NCI-H2171 treated with DMSO at 0.1 percent for 48 hours (cell line): ENCODE results near the gene APOA1.

Experiments
- DNase-seq: peaks from one replicate; lab custom pipeline; 2025; lab: John Stamatoyannopoulos, UW

Gene APOA1

GRCh38 chr11:116837231-116838091, at the start of gene APOA1:
Gene APOA1, minus strand, starts transcription at chr11:116837622. Its CDS starts 235 bp downstream, at chr11:116837387.
- DNase-seq, result no peak

DNA sequence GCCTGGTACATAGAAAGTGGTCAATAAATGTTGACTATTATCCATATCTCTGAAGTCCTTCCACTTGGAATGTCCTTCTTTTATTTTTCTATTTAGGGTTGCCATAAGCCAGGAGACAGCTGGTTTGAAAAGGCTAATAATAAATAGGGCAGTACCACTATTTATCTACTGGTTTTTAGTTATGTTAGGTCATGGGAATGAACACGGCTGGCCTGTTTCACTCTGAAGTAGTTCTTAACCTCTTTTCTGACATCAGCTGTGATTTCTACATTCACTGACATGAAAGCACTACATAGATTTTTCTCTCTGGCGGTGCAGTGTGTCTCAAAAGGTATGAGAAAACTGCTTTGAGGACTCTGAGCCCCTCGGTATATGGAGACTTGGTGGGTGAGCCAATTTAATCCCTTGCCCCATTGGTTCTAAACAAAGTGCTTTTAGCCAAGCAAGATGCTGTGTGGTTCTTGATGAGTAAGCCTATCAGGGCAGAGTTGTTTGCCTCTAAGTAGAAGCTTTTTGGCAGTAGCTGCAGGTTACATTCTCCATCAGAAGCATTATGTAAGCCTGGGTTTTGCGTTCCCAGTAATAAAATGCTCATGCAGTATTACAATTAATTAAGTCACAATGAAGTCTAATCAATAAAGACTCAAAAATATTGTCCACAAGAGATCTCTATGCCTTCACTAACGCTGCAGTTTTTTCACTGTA, 48.7 kb upstream of the APOA1 start:
- no peak for DNase-seq

GRCh38 chr11:116882386-116882785, 45.0 kb upstream of the APOA1 start:
- DNase-seq, result no peak

DNA sequence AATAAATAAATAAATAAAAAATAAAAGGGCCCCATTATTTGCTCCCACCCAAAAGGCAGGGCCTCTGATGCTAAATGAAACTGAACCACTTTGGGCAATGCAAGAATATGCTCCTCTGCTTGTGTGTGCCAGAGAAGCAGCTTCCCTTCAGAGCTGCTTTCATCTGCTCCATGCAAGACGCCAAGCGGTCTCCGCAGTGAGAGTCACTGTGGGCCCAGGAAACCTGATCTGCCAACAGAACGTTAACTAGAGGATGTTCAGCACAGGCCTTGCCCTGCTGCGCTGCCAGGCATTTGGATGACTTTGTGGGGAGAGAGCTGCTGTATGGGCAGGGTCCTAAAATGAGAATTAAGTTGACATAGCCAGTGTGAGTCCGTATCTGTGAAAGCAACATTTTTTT, 43.7 kb upstream of the APOA1 start:
- DNase-seq, result no peak

DNA sequence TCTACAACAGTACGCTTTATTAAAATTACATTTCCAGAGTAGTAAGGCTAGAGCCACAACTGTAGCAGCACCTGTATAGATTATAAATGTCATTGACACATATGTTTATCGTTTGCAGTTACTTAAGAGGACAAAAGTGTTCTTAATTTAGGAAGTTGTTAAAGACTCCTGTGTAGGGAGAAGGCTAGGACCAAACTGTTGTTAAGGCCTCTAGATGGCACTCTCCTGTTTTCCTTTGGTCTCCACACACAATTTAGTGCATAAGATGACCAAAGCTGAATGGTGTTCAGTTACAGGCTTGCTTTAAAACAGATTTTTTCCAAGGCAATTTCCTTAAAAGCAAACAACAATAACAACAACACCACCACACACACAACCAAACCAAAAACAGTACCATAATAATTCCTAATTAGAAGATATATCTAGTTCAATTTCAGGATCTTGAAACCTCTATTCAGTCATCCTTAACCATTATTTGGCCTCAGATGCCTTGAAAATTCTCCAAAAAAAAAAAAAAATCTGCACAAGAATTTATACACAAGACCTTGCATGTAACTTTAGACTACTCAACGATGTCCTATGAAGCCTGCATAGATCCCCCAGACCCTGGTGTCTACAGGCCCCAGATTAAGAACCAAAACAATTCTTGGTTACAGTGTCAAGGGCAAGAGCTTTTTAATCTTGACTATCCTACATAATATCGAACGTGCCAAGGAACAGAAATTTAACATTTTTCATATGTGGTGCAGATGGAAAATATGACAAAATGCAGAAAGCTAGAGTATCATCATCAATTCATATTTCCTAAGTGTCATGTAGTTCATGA, 42.6 kb upstream of the APOA1 start:
- DNase-seq, result peak; percentile 42

DNA sequence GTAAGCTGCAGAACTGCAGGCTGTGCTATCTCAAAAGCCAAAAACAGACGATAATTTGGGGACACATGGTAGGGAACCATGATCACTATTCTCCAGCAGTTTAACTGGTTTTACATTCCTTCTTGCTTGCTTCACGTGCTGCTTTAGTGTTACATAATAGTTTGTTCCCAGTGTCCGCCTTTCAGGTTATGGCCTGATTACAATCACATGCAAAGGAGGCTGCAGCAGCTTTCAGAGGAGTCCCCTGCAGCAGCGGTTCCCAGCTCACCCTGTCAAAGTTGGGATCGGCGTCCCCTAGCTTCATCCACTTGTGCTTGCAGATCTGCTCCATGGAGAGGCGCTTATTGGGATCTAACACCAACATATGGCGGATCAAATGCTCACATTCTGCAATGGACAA, 39.2 kb upstream of the APOA1 start:
- no peak for DNase-seq

GRCh38 chr11:116875194-116875593, 37.8 kb upstream of the APOA1 start:
- no peak for DNase-seq

- DNase-seq, result no peak
Observed at GRCh38 chr11:116874251-116874650, 36.8 kb upstream of the APOA1 start.

- no peak for DNase-seq
Observed at GRCh38 chr11:116873381-116873780, 36.0 kb upstream of the APOA1 start.

- no peak for DNase-seq
Observed at GRCh38 chr11:116871248-116871647, 33.8 kb upstream of the APOA1 start.

DNA sequence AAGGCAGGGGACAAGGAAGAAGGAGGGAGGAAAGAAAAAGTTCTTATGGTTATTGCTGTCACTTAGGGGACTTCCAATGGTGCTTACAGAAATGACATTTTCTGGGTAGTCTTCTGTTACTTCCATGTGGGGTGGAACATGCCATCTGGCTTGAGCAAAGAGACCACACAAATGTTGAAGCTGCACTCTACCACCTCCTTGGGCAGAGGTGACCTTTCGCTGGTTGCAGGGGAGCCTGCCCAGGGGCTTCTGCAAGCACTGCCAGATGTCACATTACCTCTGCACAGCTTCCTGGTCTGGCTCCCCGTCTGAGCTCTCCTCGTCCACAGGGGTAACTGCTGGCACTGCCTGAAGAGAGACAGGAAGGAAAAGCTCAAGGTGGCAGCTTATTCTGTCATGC, 32.6 kb upstream of the APOA1 start:
- DNase-seq, result no peak

GRCh38 chr11:116869610-116870009, 32.2 kb upstream of the APOA1 start:
- DNase-seq, result no peak

DNA sequence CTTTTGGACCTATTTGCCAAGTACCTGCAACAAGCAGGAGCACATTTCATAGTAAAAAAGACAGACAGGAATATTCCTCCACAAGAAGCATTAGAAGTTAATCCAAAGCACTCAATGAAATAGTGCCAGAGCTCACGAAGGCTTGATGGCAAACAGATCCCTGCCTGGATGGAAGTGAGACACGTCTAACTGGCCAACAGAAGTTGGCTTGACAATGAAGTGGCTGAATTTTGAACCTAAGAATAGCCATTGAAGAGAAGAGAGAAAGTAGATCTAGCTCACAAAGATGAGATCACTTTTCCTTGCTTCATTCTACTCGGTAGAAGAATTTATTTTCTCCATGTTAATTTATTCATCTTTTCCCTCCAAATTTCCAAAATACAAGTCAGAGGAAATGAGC, 30.6 kb upstream of the APOA1 start:
- DNase-seq, result no peak

- no peak for DNase-seq
Observed at GRCh38 chr11:116867619-116868018, 30.2 kb upstream of the APOA1 start.

DNA sequence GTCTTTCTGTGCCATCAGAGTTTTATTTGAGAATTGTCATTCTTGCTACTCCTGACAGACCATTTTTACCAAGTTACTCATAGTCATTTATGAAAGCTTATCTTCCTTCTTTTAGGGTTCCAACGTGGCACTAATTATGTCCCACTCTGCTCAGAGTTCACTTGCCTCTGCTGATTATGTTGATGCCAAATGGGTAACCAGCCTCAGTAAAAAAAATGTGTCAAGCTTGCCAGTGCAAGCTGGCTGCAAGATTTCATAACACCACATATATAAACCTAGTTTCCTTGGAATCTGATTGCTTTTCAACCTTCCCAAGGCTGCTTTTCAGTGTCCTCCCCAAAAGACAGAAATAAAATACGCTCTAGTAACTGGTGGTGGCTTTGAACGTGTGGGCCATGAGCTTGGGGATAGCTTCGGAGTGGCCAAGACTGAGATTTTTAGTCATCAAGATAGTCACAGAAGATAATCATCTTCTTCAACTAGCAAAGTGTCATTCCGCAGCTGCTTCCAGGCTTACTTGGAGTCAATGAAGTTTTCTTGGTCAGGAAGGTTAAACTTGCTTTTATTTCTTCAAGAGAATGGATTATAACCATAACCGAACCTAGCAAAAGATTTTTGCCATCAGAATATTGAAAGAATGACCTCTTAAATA, 29.5 kb upstream of the APOA1 start:
- no peak for DNase-seq

DNA sequence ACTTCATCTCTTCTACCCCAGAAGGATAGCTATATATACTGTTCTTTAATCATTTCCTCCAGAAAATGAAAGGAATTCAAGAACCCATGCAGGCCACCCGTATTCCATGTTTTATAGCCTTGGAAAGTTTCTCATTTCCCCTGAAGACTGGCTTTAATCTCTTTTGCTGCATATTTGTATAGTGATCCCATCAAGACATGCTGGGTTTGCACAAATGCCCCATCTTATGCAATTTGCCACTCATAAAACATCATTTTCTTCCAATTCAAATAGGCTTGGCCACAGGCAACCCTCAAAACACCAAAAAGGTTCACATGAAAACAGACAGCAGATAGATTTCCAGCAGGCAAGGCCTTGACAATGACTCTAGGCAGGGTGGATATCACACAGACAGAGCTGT, 28.3 kb upstream of the APOA1 start:
- DNase-seq, result no peak

DNA sequence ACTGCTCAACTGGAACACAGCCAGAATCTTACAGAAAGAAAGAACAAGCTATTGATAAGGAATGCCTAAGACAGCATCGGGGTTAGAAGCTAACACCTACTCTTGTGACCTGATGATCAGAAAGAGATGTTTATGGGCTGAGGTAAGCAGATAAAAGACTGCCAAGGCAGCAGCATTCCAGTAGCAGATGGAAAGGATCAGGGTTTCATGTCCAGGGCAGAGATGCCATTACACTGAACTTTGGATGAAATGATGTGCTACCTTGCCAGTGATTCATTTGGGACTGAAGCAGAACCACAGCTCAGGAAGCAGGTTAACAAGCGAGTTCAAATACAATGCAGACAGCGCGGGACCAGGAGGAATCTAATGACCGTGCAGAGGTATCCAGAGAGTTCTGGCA, 27.1 kb upstream of the APOA1 start:
- DNase-seq, result no peak

- no peak for DNase-seq
Observed at GRCh38 chr11:116862951-116863350, 25.5 kb upstream of the APOA1 start.

DNA sequence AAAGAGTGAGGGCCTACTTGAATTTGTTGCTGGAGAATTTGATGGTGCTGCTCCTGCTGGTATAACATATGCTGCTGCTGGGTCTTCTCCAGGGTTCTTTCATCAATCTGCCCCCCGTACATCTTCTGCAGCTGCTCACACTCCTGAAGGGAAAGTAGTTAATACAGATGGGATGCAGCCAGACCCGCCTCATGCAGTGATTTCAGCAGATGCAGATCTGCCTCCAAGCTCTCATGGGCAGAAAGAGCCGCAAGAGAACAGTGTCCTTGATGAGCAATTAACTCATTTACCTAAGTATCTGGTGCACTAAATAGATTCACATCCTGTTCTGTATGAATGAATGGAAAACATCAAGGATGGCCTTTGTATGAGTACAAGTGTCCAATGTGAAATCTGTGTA, 24.8 kb upstream of the APOA1 start:
- peak; percentile 53 for DNase-seq

GRCh38 chr11:116861539-116861938, 24.1 kb upstream of the APOA1 start:
- no peak for DNase-seq

DNA sequence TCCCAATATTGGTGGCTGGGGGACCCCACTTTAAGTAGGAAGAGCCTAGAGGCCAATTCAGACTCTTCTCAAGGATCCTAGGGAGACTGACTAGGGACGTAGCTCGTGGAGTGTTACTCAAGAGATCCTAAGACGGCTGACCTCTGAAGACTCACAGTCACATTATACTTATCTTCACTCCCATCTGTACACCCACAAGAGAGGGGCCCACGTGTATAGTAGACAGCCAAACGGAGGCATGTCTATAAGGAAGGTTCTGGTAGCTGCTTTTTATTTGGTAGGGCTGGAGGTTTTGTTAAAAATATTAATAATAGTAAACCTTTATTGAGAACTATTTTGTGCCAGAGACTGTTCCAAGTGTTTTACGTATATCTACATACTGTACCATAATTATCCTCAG, 22.9 kb upstream of the APOA1 start:
- DNase-seq, result no peak

DNA sequence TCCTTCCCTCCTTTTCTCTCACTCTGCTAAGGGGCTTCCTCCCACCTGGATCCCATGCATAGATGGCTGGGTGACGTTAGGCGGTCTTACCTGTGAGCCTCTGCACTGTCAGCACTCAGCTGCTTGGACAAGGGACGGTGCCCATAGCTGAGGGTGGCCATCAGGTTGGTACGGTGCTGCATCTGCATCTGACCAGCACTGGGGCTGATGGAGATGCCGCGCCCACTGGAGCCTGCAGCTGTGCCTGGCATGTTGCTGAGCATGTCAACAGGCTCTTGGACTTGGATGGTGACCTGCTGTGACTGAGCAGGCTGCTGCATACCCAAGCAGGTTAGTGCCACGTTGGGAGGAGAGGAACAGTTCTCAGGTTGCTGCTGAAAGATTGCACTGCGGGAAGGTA, 21.8 kb upstream of the APOA1 start:
- DNase-seq, result no peak
